Heart right ventricle (tissue), 16 donors: ENCODE data around the gene IFIT2. TPM values are rescaled to one million over a fixed set of nuclear protein-coding genes. Genes with fewer than 3 reads are reported as not detected.
A peak's percentile ranks its signal among the peaks of the same experiment; 100 is the strongest.

Experiments
- ATAC-seq, 8 donors: fragments of 200-7000 bp; cut with Tn5 transposase; one replicate each; pipeline ENCODE4 v1.9.1; 2020; ENCODE audit warnings: mild to moderate bottlenecking in 8 of 8, moderate library complexity in 8 of 8, moderate number of reproducible peaks in 1 of 8
- DNase-seq, 2 donors: peaks; one replicate each; pipeline ENCODE4 v3.0.0-alpha.2; 2020
- H3K27ac ChIP-seq, 10 donors: fragments of 200-600 bp; sonication (generic) in 2 of 10; one replicate each; pipeline versions ENCODE4 v1.5.0 to v1.8.0; 2020 to 2022; ENCODE audit warnings: mild to moderate bottlenecking in 3 of 10
- H3K27me3 ChIP-seq, 7 donors: fragments of 200-600 bp; one replicate each; pipeline ENCODE4 v1.8.0; 2021 to 2022; ENCODE audit warnings: mild to moderate bottlenecking in 2 of 7
- H3K36me3 ChIP-seq, 9 donors: fragments of 200-600 bp; sonication (generic) in 1 of 9; one replicate each; pipeline versions ENCODE4 v1.5.0 to v1.8.0; 2020 to 2022; ENCODE audit warnings: mild to moderate bottlenecking in 2 of 9
- H3K4me1 ChIP-seq, 9 donors: fragments of 200-600 bp; sonication (generic) in 1 of 9; one replicate each; pipeline versions ENCODE4 v1.5.0 to v1.8.0; 2020 to 2022; ENCODE audit warnings: mild to moderate bottlenecking in 4 of 9
- H3K4me3 ChIP-seq, 10 donors: fragments of 200-600 bp; sonication (generic) in 2 of 10; one replicate each; pipeline versions ENCODE4 v1.5.0 to v1.8.0; 2020 to 2022; ENCODE audit warnings: mild to moderate bottlenecking in 7 of 10, moderate library complexity in 2 of 10
- H3K9me3 ChIP-seq, 11 donors: fragments of 200-600 bp in 10 of 11; sonication (generic) in 2 of 11; one replicate each; pipeline versions ENCODE4 v1.5.0 to v1.8.0; 2013 to 2022; ENCODE audit warnings: mild to moderate bottlenecking in 2 of 11, control low read depth in 1 of 11, moderate library complexity in 1 of 11
- CTCF ChIP-seq, 9 donors: fragments of 200-600 bp; sonication (generic) in 2 of 9; IDR thresholded peaks; one replicate each; pipeline versions ENCODE4 v1.5.0 to v1.8.0; 2021 to 2022; ENCODE audit warnings: antibody characterized with exemption in 9 of 9, mild to moderate bottlenecking in 5 of 9, moderate library complexity in 1 of 9
- WGBS, 2 donors: extraction: QIAGEN DNeasy Blood & Tissue Kit; methylation state at CpG; one replicate each; pipeline ENCODE4 v1.1.7; 2013; ENCODE audit warnings: inconsistent platforms in 1 of 2; 5-methylcytosine and 5-hydroxymethylcytosine counted together
- intact Hi-C, 10 donors: fragments of 100-400 bp; cut with DNase I; formaldehyde crosslinking; loops; one replicate each; pipeline versions ENCODE4 v1.11.1 to v1.14.2; 2022
- polyA plus RNA-seq, 2 donors: library from polyadenylated mRNA; stranded (reverse); fragments of 200-250 nt; gene quantifications; one replicate each; pipeline ENCODE4 v1.2.3, GENCODE V29; 2013
- total RNA-seq, 10 donors: library from RNA; stranded (reverse); fragmentation: NEBNext Ultra II Directional in 3 of 10; extraction: Animal tissue kit (Norgen Biotek cat#: 25700) in 3 of 10; gene quantifications; one replicate each; pipeline versions ENCODE4 v1.2.1 to v1.2.4, GENCODE V29; 2021 to 2023
- donor health status: Arrhythmogenic right ventricular cardiomyopathy.
- donor health status: ischemic (EF 13 %, LVEDD 7.1; RV severe dilation, severe dysfunction).
- donor health status: healthy with polysubstance abuse.
- donor health status: DM: no; HTN: yes; CAD: no.
- donor health status: DM: no; HTN: no; CAD: no.
- donor health status: ischemic (EF 25% LVEDD 6.9; RV normal size, moderate dysfunction).
- donor health status: ischemic (EF 25% LVEDD 5.7; RV mildly dilated, moderate dysfunction).
- donor health status: healthy.
- donor health status: DM: yes; HTN: yes; CAD: no.
- donor health status: Ischemic cardiomyopathy.
- donor health status: ischemic (EF 35%, LVEDD 5.7; RV mildly dilated, moderate dysfunction).
- donor health status: nonischemic (EF 11% LVEDD 7.7; RV severe dilation, severe dysfunction).
- donor health status: DM: yes; HTN: yes; CAD: no.
- donor health status: PGD.
- donor health status: ischemic (EF 29% LVEDD 5.4; RV normal size, mild dysfunction).
- donor health status: nonischemic (EF 23%, LVEDD 6.1; RV moderate dilation, normal function).

Gene IFIT2
- total and polyA plus RNA-seq, 12 donors: 1.8 to 24.4 (median 6.1) TPM

- peaks cover 0 to 32% (median 11%) of the 10 kb centered on the region in 9 donors for H3K4me1 ChIP-seq
- no peak for DNase-seq
- H3K4me3 ChIP-seq: no peak overlapping the region
- no peak for ATAC-seq
- no peaks in the 10 kb centered on the region for H3K36me3 ChIP-seq
- H3K9me3 ChIP-seq: no peaks in the 10 kb centered on the region
- H3K27ac ChIP-seq: peak overlapping the region in 2 of 10 donors; percentile 10 to 15
- no peaks in the 10 kb centered on the region for H3K27me3 ChIP-seq
- TF ChIP-seq CTCF (IDR thresholded peaks at IDR 0.05): no peak
- intact Hi-C loops: no loop called here
- WGBS, 2 donors: 74 to 78% methylated on average over 5 of the region's 5 CpGs
Measured at GRCh38 chr10:89262086-89263051, 39.5 kb upstream of the IFIT2 start.

- intact Hi-C loops: no loop called here
- no peaks in the 10 kb centered on the region for H3K36me3 ChIP-seq
- no peak for TF ChIP-seq CTCF (IDR thresholded peaks at IDR 0.05)
- no peak for DNase-seq
- H3K9me3 ChIP-seq: no peaks in the 10 kb centered on the region
- peak overlapping the region in 2 of 10 donors; percentile 10 to 15 for H3K27ac ChIP-seq
- 84 to 91% methylated on average over 1 of the region's 1 CpG for WGBS, 2 donors
- H3K4me1 ChIP-seq: peaks cover 0 to 32% (median 11%) of the 10 kb centered on the region in 9 donors
- H3K27me3 ChIP-seq: no peaks in the 10 kb centered on the region
- ATAC-seq: no peak
- H3K4me3 ChIP-seq: no peak overlapping the region
Measured at GRCh38 chr10:89263091-89263490, 38.8 kb upstream of the IFIT2 start.

- TF ChIP-seq CTCF (IDR thresholded peaks at IDR 0.05): no peak
- no peaks in the 10 kb centered on the region for H3K27me3 ChIP-seq
- no peaks in the 10 kb centered on the region for H3K9me3 ChIP-seq
- DNase-seq (no peak), ATAC-seq (no peak)
- intact Hi-C loops: no loop called here
- no peaks in the 10 kb centered on the region for H3K36me3 ChIP-seq
- H3K4me3 ChIP-seq: no peak overlapping the region
- no peak overlapping the region for H3K27ac ChIP-seq
- WGBS, 2 donors: 89 to 91% methylated on average over 1 of the region's 1 CpG
- H3K4me1 ChIP-seq: peaks cover 0 to 32% (median 11%) of the 10 kb centered on the region in 9 donors
Measured at GRCh38 chr10:89263531-89263930, 38.3 kb upstream of the IFIT2 start.

- no peak for DNase-seq
- H3K36me3 ChIP-seq: no peaks in the 10 kb centered on the region
- H3K27ac ChIP-seq: peak overlapping the region in 3 of 10 donors; percentile 20 to 52 (median 47)
- H3K9me3 ChIP-seq: no peaks in the 10 kb centered on the region
- intact Hi-C loops: no loop called here
- no peak overlapping the region for H3K4me3 ChIP-seq
- H3K4me1 ChIP-seq: peaks cover 0 to 26% (median 12%) of the 10 kb centered on the region in 9 donors
- WGBS, 2 donors: 22 to 27% methylated on average over 1 of the region's 1 CpG
- H3K27me3 ChIP-seq: no peaks in the 10 kb centered on the region
- TF ChIP-seq CTCF (IDR thresholded peaks at IDR 0.05): no peak
- peak in 1 of 8 donors; percentile 19 for ATAC-seq
Measured at GRCh38 chr10:89266721-89267453, 35.0 kb upstream of the IFIT2 start.
